CD14-positive monocyte (primary cell): ENCODE results near the gene TXNRD2. TPM values are rescaled to one million over a fixed set of nuclear protein-coding genes. Genes with fewer than 3 reads are reported as not detected.

Experiments used
- DNase-seq, 3 donors: peaks; one replicate each; pipeline ENCODE4 v3.0.0-alpha.2; 2011 to 2022
- H2AFZ ChIP-seq: 2 replicates; pipeline ENCODE4 v1.6.0; 2012; ENCODE audit warnings: mild to moderate bottlenecking, low read depth, low read length, inconsistent platforms; ENCODE audit not compliant: insufficient read depth, poor library complexity, severe bottlenecking
- H3K27ac ChIP-seq, 2 donors: 1 replicate in 1 of 2; 2 replicates in 1 of 2; pipeline ENCODE4 v1.5.1; 2012 to 2013; ENCODE audit warnings: low read length in 2 of 2, control low read depth in 1 of 2, inconsistent platforms in 1 of 2, low read depth in 1 of 2, mild to moderate bottlenecking in 1 of 2
- H3K27me3 ChIP-seq, 2 donors: one replicate each; pipeline versions ENCODE4 v1.6.0 to v1.6.1; 2011 to 2013; ENCODE audit warnings: low read length in 2 of 2; ENCODE audit not compliant: control insufficient read depth in 2 of 2, insufficient read depth in 2 of 2
- H3K36me3 ChIP-seq, 2 donors: replicated peaks in 1 of 2; 1 replicate in 1 of 2; 2 replicates in 1 of 2; pipeline versions ENCODE4 v1.5.1 to v1.6.1; 2012 to 2013; ENCODE audit warnings: low read length in 2 of 2, control low read depth in 1 of 2, inconsistent platforms in 1 of 2, mild to moderate bottlenecking in 1 of 2; ENCODE audit not compliant: insufficient read depth in 2 of 2, control insufficient read depth in 1 of 2
- H3K4me1 ChIP-seq, 2 donors: 1 replicate in 1 of 2; 2 replicates in 1 of 2; pipeline versions ENCODE4 v1.5.1 to v1.6.1; 2012 to 2013; ENCODE audit warnings: low read length in 2 of 2, control low read depth in 1 of 2, inconsistent platforms in 1 of 2, mild to moderate bottlenecking in 1 of 2, moderate library complexity in 1 of 2; ENCODE audit not compliant: insufficient read depth in 2 of 2, control insufficient read depth in 1 of 2
- H3K4me2 ChIP-seq: replicated peaks from 2 replicates; pipeline ENCODE3; 2012; ENCODE audit warnings: low read length, moderate library complexity, mild to moderate bottlenecking; ENCODE audit not compliant: poor library complexity, severe bottlenecking; ENCODE audit errors: extremely low read depth
- H3K4me3 ChIP-seq, 3 experiments: fragments of 200-600 bp in 1 of 3; sonication (generic) in 1 of 3; replicated peaks in 1 of 3; 1 replicate in 2 of 3; 2 replicates in 1 of 3; pipeline ENCODE4 v1.5.1; 2011 to 2013; ENCODE audit warnings: low read length in 3 of 3, mild to moderate bottlenecking in 3 of 3, control low read depth in 2 of 3, low read depth in 2 of 3, inconsistent platforms in 1 of 3, moderate library complexity in 1 of 3
- H3K79me2 ChIP-seq: 2 replicates; pipeline ENCODE4 v1.6.0; 2012; ENCODE audit warnings: mild to moderate bottlenecking, control low read depth, inconsistent platforms, low read length, moderate library complexity; ENCODE audit not compliant: insufficient read depth
- H3K9ac ChIP-seq: 2 replicates; pipeline ENCODE4 v1.6.0; 2017; ENCODE audit warnings: low read length, mild to moderate bottlenecking; ENCODE audit not compliant: insufficient read depth, poor library complexity, severe bottlenecking
- H3K9me3 ChIP-seq, 2 donors: replicated peaks in 1 of 2; 1 replicate in 1 of 2; 2 replicates in 1 of 2; pipeline versions ENCODE4 v1.5.1 to v1.6.1; 2012 to 2013; ENCODE audit warnings: low read length in 2 of 2, control low read depth in 1 of 2; ENCODE audit not compliant: control insufficient read depth in 1 of 2, insufficient read depth in 1 of 2
- H4K20me1 ChIP-seq: 2 replicates; pipeline ENCODE4 v1.6.0; 2012; ENCODE audit warnings: mild to moderate bottlenecking, low read length, control low read depth, moderate library complexity; ENCODE audit not compliant: insufficient read depth
- H3K27ac Mint-ChIP-seq, 7 donors: one replicate each; pipeline ENCODE4 v1.8.0; 2020; ENCODE audit warnings: mild to moderate bottlenecking in 7 of 7, mixed read lengths in 7 of 7, moderate library complexity in 6 of 7, inconsistent platforms in 2 of 7
- H3K27me3 Mint-ChIP-seq, 3 donors: one replicate each; pipeline ENCODE4 v1.8.0; 2021 to 2022; ENCODE audit warnings: low read depth in 3 of 3, mild to moderate bottlenecking in 3 of 3, mixed read lengths in 3 of 3, moderate library complexity in 3 of 3, inconsistent platforms in 1 of 3
- H3K36me3 Mint-ChIP-seq, 2 donors: one replicate each; pipeline ENCODE4 v1.8.0; 2020; ENCODE audit warnings: mixed read lengths in 2 of 2, inconsistent platforms in 1 of 2, mild to moderate bottlenecking in 1 of 2
- H3K4me1 Mint-ChIP-seq: one replicate; pipeline ENCODE4 v1.8.0; 2020; ENCODE audit warnings: mild to moderate bottlenecking, mixed read lengths
- H3K4me3 Mint-ChIP-seq, 2 donors: one replicate each; pipeline ENCODE4 v1.8.0; 2020; ENCODE audit warnings: mild to moderate bottlenecking in 2 of 2, mixed read lengths in 2 of 2, moderate library complexity in 1 of 2
- H3K9me3 Mint-ChIP-seq, 7 donors: one replicate each; pipeline ENCODE4 v1.8.0; 2020 to 2022; ENCODE audit warnings: mixed read lengths in 7 of 7, mild to moderate bottlenecking in 6 of 7, moderate library complexity in 6 of 7, inconsistent platforms in 2 of 7
- WGBS: methylation state at CpG from one replicate; pipeline ENCODE4 v1.1.5; 2013; ENCODE audit warnings: missing lambda C conversion rate; ENCODE audit not compliant: insufficient coverage; 5-methylcytosine and 5-hydroxymethylcytosine counted together
- intact Hi-C, 2 donors: fragments of 100-400 bp; cut with micrococcal nuclease; formaldehyde crosslinking; loops; one replicate each; pipeline versions ENCODE4 v1.15.0 to v1.15.1; 2023
- polyA plus RNA-seq, 3 donors: library from polyadenylated mRNA; depleted of rRNA in 1 of 3; unstranded in 2 of 3; stranded (reverse) in 1 of 3; fragments of 300-500 nt in 2 of 3; fragments of >200 nt in 1 of 3; fragmentation: Illumina TruSeq in 2 of 3; gene quantifications; 1 replicate in 2 of 3; 2 replicates in 1 of 3; pipeline ENCODE4 v1.2.3, GENCODE V29; 2012 to 2021
- TF ChIP-seq, protein P1 (sequence below): fragments of 200-600 bp; IDR thresholded peaks from one replicate; pipeline ENCODE4 v1.8.0; 2022; ENCODE audit warnings: antibody characterized with exemption, mild to moderate bottlenecking

Gene TXNRD2
- polyA plus RNA-seq, 3 donors, result 24.9 to 54.9 (median 30.8) TPM

DNA sequence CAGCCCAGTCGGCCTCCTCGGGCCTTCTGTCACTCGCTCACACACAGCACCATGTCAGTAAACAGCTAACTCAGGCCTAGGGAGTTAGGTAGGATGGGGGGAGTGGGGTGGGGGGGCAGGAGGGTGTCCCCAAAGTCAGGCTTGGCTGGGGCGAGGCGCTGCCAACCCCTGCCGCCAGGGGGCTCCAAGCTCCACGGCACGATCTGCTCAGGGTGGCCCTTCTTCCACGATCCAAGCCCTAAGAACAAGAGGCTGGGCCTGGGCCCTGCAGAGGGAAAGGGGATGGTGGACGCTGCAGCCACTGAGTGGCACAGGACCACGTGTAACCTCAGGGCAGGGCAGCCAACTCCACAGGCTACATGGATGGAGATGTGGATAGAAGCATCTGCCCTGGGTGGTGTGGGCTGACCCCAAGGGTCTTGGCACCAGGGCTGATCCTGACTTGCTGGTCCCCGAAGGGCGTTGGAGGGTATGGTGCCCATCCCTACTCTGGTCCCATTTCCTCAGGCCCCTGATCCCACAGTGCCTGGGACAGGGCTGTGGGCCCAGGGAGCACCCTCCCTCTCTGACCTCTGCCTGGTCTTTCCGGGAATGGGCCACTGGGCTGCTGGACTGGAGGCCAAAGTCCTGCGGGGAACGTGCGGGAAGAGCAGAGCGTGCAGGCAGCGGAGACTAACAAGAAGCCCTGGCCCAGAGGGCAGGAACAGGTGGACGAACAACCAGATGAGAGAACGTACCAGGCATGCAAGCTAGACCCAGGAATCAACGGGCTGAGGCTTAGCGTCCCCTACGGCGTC is 29.1 kb upstream of the TXNRD2 start:
- no peak overlapping the region for H2AFZ ChIP-seq
- TF ChIP-seq, protein P1, sequence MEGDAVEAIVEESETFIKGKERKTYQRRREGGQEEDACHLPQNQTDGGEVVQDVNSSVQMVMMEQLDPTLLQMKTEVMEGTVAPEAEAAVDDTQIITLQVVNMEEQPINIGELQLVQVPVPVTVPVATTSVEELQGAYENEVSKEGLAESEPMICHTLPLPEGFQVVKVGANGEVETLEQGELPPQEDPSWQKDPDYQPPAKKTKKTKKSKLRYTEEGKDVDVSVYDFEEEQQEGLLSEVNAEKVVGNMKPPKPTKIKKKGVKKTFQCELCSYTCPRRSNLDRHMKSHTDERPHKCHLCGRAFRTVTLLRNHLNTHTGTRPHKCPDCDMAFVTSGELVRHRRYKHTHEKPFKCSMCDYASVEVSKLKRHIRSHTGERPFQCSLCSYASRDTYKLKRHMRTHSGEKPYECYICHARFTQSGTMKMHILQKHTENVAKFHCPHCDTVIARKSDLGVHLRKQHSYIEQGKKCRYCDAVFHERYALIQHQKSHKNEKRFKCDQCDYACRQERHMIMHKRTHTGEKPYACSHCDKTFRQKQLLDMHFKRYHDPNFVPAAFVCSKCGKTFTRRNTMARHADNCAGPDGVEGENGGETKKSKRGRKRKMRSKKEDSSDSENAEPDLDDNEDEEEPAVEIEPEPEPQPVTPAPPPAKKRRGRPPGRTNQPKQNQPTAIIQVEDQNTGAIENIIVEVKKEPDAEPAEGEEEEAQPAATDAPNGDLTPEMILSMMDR, result peak; percentile 99
- H3K79me2 ChIP-seq, result no peaks in the 10 kb centered on the region
- Mint-ChIP-seq H3K27ac (peak overlapping the region in 1 of 7 donors; percentile 14), H3K4me3 (no peak overlapping the region), H3K4me1 (peaks cover 20% of the 10 kb centered on the region), H3K36me3 (peaks cover 21 to 37% of the 10 kb centered on the region in 2 donors), H3K27me3 (peaks cover 2 to 5% (median 3%) of the 10 kb centered on the region in 3 donors), H3K9me3 (no peaks in the 10 kb centered on the region)
- no peak overlapping the region for H3K27ac ChIP-seq
- intact Hi-C loops, result loop anchor here (2.0 to 10.0 kb wide), 4 partner anchors 42 to 314 kb away; no protein-coding TSS in a partner anchor
- peaks cover 27 to 37% of the 10 kb centered on the region in 2 donors for H3K36me3 ChIP-seq
- no peaks in the 10 kb centered on the region for H3K4me1 ChIP-seq
- H4K20me1 ChIP-seq, result peaks cover 21% of the 10 kb centered on the region
- H3K4me2 ChIP-seq, result no peak overlapping the region
- WGBS, result 55% methylated on average over 22 of the region's 25 CpGs
- no peaks in the 10 kb centered on the region for H3K9me3 ChIP-seq
- DNase-seq, result peak; percentile 52 to 59 (median 55)
- no peak overlapping the region for H3K9ac ChIP-seq
- no peak overlapping the region for H3K4me3 ChIP-seq
- H3K27me3 ChIP-seq, result no peaks in the 10 kb centered on the region

- Histone ChIP-seq H3K4me1 (no peaks in the 10 kb centered on the region), H3K9ac (no peak overlapping the region), H3K4me2 (no peak overlapping the region), H3K79me2 (no peaks in the 10 kb centered on the region), H3K9me3 (no peaks in the 10 kb centered on the region), H3K4me3 (no peak overlapping the region), H3K27ac (no peak overlapping the region), H4K20me1 (peaks cover 21% of the 10 kb centered on the region), H2AFZ (no peak overlapping the region), H3K27me3 (no peaks in the 10 kb centered on the region), H3K36me3 (peaks cover 28 to 37% of the 10 kb centered on the region in 2 donors)
- Mint-ChIP-seq H3K4me3 (no peak overlapping the region), H3K4me1 (peaks cover 18% of the 10 kb centered on the region), H3K36me3 (peaks cover 22 to 43% of the 10 kb centered on the region in 2 donors), H3K9me3 (no peaks in the 10 kb centered on the region), H3K27me3 (peaks cover 1 to 3% (median 2%) of the 10 kb centered on the region in 3 donors), H3K27ac (no peak overlapping the region)
- intact Hi-C loops, result loop anchor here (2.0 to 10.0 kb wide), 4 partner anchors 42 to 315 kb away; no protein-coding TSS in a partner anchor
- TF ChIP-seq, protein P1, result no peak
- DNase-seq, result no peak
- WGBS, result 87% methylated on average over 9 of the region's 9 CpGs
Measured at GRCh38 chr22:19970031-19970478, 28.4 kb upstream of the TXNRD2 start.
